GM19324 (cell line): ENCODE data around the gene SYF2.
"Not testable (repeated sequence)": the region's sequence is repeated elsewhere in the genome, so short reads cannot be mapped to it uniquely, and the experiment has no call there.

Experiments
- ATAC-seq: cut with Tn5 transposase; IDR thresholded peaks from one replicate; pipeline ENCODE4 v1.9.1; 2021; ENCODE audit warnings: mild to moderate bottlenecking, moderate library complexity; ENCODE audit not compliant: unreplicated experiment, low FRiP score

Gene SYF2

DNA sequence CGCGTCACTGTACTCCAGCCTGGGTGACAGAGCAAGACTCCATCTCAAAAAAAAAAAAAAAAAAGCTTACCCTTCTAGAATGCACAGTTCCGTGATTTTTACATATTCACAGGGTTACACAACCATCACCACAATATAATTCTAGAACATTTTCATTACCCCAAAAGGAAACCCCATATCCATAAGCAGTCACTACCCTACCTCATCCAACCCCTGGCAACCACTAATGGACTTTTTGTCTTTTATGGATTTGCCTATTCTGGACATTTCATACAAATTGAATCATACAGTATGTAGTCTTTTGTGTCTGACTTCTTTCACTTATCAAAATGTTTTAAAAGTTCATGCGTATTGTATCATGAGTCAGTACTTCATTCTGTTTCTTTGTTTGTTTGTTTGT, 22.8 kb downstream of the SYF2 start:
- ATAC-seq, result no peak

DNA sequence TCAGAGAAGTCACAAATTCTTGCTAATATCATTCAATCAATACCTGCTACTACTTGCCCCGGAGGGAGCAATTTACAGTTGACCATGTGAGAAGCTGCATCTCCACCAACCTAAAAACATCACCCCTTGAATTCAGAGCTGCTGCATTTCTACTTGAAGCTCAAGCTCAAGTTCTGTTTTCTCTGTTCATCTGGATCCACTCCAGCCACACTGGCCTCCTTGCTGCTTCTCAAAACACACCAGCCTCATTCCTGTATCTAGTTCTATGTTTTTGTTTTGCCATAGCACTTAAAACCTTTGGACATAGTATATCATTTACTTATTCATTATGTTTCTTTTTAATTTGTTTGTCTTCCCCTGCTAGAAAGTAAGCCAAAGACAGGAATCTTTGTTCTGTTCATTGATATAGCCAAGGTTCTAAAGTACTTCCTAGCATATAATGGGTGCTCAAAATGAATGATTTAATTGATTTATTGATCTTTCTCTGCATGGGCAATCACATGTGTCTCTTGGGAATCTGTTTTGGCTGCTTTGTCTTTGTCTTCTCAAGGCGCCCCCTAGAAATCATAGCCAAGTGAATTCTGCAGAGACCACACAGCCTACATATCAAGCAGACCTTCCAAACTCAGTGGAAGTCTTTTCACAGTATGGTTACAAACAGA, 23.6 kb downstream of the SYF2 start:
- no peak for ATAC-seq

- ATAC-seq, result no peak
These were observed 24.2 kb downstream of the SYF2 start for GRCh38 chr1:25208092-25208491.

DNA sequence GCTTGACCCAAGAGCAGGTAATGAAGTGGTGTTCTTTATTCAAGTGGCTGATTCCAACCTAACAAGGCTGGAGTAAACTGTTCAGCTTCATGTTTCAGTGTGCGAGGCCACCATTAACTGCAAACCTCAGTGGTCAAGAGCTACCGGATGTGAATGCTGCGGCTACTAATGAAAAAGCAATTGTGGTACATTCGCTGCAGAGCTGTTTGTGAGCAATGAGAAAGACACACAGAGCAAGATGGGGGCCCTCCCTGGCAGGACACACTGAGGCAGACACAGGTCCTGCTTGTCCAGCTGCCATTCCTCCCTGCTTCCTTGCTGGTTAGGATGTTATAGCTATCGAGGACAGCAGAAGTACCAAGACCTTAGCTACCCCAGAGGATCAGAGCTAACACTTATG, 26.1 kb downstream of the SYF2 start:
- no peak for ATAC-seq

GRCh38 chr1:25205786-25206185, 26.5 kb downstream of the SYF2 start:
- ATAC-seq, result no peak

- ATAC-seq, result no peak
These were observed 27.4 kb downstream of the SYF2 start for GRCh38 chr1:25204797-25205480.

DNA sequence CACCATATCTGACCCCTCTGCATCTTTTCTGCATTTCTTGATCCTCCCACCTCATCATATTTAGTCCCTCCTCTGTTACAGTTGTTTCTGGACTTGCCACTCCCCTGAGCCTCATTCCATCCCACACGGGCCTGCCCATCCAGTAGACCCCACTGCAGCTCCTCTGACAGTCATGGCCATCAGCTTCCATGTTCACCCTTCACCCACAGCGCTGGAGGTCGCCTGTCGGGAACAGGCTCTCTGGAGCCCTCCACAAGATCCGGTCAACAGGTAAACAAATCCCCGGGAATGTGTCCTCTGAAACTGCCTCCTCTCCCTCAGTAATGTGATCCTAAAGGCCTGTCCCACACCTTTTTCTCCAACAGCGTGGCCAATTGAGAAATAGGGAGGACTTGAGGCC, 31.3 kb downstream of the SYF2 start:
- ATAC-seq, result no peak

- no peak for ATAC-seq
These were observed 32.3 kb downstream of the SYF2 start for GRCh38 chr1:25199819-25200620.

DNA sequence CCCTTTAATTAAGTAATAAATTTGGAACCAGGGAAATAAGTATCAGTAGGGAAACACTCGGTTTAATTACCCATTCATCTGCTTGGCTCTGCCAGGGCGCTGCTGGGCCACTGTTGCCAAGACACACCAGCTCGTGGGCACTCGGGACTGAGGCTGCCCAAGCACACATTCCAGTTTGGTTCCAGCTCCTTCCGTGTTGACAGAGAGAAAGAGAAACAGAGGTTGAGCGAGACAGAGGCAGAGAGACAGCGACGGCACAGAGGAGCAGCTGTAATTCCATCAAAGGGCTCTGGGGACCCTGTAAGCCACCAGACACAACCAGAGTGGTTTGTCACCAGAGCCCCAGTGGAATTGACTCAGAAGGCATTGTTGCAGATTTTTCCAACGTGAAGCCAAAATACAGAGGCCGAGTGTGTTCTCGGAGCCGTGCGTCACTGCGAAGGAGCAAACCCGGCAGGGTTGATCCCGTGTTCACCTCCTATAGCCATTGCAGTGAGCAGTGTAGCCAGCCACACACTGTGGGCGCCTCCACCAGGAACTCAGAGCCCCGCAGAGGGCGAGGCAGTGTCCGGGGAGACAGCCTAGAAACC, 33.5 kb downstream of the SYF2 start:
- ATAC-seq, result no peak

DNA sequence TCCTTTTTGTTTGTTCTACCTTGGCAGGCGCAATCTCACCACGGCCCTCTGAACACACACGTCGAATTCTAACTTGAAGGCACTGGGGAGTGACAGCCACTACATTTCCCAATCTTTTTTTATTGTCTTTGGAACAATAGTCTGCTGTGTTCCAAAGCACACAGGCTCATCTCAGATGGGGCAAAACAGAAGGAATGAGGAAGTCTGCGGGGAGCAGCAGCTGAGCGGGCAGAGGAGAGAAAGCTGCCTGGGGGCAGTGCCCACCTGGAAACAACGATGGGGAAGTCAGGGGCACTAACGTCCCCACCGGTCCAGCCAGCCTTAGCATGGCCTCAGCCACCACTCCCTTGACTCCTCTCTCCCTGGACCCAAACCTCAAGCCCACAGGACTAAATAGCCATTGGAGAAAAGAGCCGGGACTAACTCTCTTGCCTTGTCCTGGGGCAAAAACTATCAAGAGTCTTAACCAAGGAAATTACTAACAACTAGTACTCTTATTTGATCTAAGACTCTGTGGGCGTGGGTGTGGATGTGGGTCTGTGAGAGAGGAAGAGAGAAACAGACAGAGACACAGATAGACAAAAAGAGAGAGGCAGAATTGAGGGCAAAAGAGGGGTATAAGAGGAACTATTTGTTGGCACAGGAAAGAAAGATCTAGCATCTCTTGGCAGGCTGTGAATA, 34.2 kb downstream of the SYF2 start:
- no peak for ATAC-seq

- no peak for ATAC-seq
These were observed 34.9 kb downstream of the SYF2 start for GRCh38 chr1:25197235-25197975.

GRCh38 chr1:25196830-25197229, 35.5 kb downstream of the SYF2 start:
- no peak for ATAC-seq

GRCh38 chr1:25195835-25196234, 36.5 kb downstream of the SYF2 start:
- ATAC-seq, result no peak

- ATAC-seq, result no peak
These were observed 37.7 kb downstream of the SYF2 start for GRCh38 chr1:25194572-25195020.

DNA sequence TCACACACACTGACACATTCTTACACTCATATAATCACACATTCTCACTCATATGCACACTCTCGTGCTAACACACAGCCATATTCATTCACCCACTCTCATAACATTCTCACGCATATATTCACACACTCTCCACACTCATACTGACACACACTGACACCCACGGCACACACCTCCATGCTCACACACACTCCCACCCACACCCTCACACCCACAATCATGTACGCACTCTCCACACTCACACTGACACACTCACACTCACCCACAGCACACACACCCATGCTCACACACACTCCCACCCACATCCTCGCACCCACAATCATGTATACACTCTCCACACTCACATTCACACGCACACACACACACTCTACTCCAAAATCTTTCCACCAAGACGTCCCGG, 38.2 kb downstream of the SYF2 start:
- ATAC-seq, result no peak

GRCh38 chr1:25193229-25193628, 39.1 kb downstream of the SYF2 start:
- ATAC-seq, result no peak

DNA sequence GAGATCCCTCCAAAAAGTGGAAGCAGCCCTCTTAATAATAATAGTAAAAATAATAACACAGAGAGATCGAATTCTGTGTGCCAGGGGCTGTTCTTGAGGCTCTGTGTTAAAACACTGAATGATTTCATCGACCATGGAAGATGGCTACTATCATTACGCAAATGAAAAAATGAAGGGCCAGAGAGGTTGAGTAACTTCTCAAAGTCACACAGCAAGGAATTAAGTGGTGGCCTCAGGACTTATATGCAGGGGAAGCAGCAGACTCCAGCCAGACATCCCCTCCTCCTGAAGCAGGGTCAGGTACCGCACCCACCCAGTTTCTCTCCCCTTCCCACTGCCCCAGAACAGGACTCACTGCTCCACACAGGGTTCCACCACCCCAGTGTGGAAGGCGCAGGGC, 40.1 kb downstream of the SYF2 start:
- ATAC-seq, result no peak

- ATAC-seq, result no peak
These were observed 42.0 kb downstream of the SYF2 start for GRCh38 chr1:25190260-25190659.

DNA sequence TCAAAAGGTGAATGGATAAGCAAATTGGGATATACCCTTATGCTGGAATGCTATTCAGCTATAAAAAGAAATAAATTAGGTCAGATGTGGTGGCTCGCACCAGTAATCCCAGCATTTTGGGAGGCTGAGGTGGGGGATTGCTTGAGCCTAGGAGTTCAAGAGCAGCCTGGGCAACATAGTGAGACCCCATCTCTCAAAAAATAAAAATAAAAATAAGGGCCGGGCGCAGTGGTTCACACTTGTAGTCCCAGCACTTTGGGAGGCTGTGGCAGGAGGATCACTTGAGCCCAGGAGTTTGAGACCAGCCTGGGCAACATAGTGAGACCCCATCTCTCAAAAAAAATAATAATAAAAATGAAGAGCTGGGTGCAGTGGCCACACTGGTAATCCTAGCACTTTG, 44.4 kb downstream of the SYF2 start:
- not testable (repeated sequence) for ATAC-seq

- ATAC-seq, result no peak
These were observed 45.2 kb downstream of the SYF2 start for GRCh38 chr1:25187077-25187476.
